OCI-LY1 (cell line): Measurements from ENCODE around the gene TEX53.

Source experiments
- H2AFZ ChIP-seq: fragments of 200-600 bp; sonication (generic), shearing (Covaris generic); 2 replicates; pipeline ENCODE4 v1.6.0; 2014; ENCODE audit warnings: antibody characterized with exemption, mild to moderate bottlenecking, low read length
- H3F3A ChIP-seq: fragments of 200-600 bp; sonication (generic), shearing (Covaris generic); 2 replicates; pipeline ENCODE4 v1.6.0; 2014; ENCODE audit warnings: mild to moderate bottlenecking, antibody characterized with exemption, low read length, moderate library complexity; ENCODE audit not compliant: insufficient read depth
- H3K27ac ChIP-seq: fragments of 200-600 bp; sonication (generic); 2 replicates; pipeline ENCODE4 v1.5.1; 2014; ENCODE audit warnings: low read length, mixed run types, mild to moderate bottlenecking, low read depth; ENCODE audit not compliant: poor library complexity, severe bottlenecking
- H3K27me3 ChIP-seq: fragments of 200-600 bp; sonication (generic); 2 replicates; pipeline ENCODE4 v1.6.0; 2014; ENCODE audit warnings: antibody characterized with exemption, mild to moderate bottlenecking, low read length, moderate library complexity; ENCODE audit not compliant: insufficient read depth
- H3K36me3 ChIP-seq: fragments of 200-600 bp; sonication (generic); 2 replicates; pipeline ENCODE4 v1.6.1; 2014; ENCODE audit warnings: mild to moderate bottlenecking, antibody characterized with exemption, low read length, moderate library complexity, mixed read lengths; ENCODE audit not compliant: insufficient read depth
- H3K4me1 ChIP-seq: fragments of 200-600 bp; sonication (generic); 2 replicates; pipeline ENCODE4 v1.5.1; 2014; ENCODE audit warnings: mild to moderate bottlenecking, low read length, moderate library complexity; ENCODE audit not compliant: insufficient read depth, severe bottlenecking
- H3K4me2 ChIP-seq: fragments of 200-600 bp; sonication (generic), shearing (Covaris generic); 2 replicates; pipeline ENCODE4 v1.6.1; 2014; ENCODE audit warnings: low read length
- H3K4me3 ChIP-seq: fragments of 200-600 bp; sonication (generic); 2 replicates; pipeline ENCODE4 v1.5.1; 2014; ENCODE audit warnings: low read length, low read depth, mild to moderate bottlenecking, mixed read lengths; ENCODE audit not compliant: poor library complexity, severe bottlenecking
- H3K79me2 ChIP-seq: fragments of 200-600 bp; shearing (Covaris generic); 2 replicates; pipeline ENCODE4 v1.6.1; 2016; ENCODE audit warnings: mixed run types, low read length, mixed read lengths; ENCODE audit not compliant: insufficient read depth
- H3K9ac ChIP-seq: fragments of 200-600 bp; sonication (generic), shearing (Covaris generic); 2 replicates; pipeline ENCODE4 v1.6.1; 2014; ENCODE audit warnings: mild to moderate bottlenecking, low read length, mixed read lengths
- H3K9me2 ChIP-seq: fragments of 200-600 bp; sonication (generic), shearing (Covaris generic); 2 replicates; pipeline ENCODE4 v1.6.1; 2014; ENCODE audit warnings: low read depth, mild to moderate bottlenecking, low read length, mixed read lengths
- H3K9me3 ChIP-seq: fragments of 200-600 bp; shearing (Covaris generic); 2 replicates; pipeline ENCODE4 v1.6.1; 2014; ENCODE audit warnings: low read length, mixed read lengths
- H4K20me1 ChIP-seq: fragments of 200-600 bp; sonication (generic), shearing (Covaris generic); 2 replicates; pipeline ENCODE4 v1.6.0; 2016; ENCODE audit warnings: mild to moderate bottlenecking, low read length; ENCODE audit not compliant: insufficient read depth
- CTCF ChIP-seq: fragments of 200-600 bp; sonication (generic), shearing (Covaris generic); IDR thresholded peaks from 2 replicates; pipeline ENCODE4 v1.5.1; 2017; ENCODE audit warnings: mild to moderate bottlenecking, antibody characterized with exemption, low read length, moderate library complexity, mixed read lengths
- EZH2 ChIP-seq: fragments of 200-600 bp; sonication (generic), shearing (Covaris generic); IDR thresholded peaks from 2 replicates; pipeline ENCODE4 v1.8.0; 2017; ENCODE audit warnings: borderline replicate concordance, mixed run types, mild to moderate bottlenecking, antibody characterized with exemption, low read length, moderate library complexity, mixed read lengths

The TEX53 gene

GRCh38 chr9:114687034-114687433 lies 29.4 kb upstream of the TEX53 start:
- no peak overlapping the region for H3K4me3 ChIP-seq
- H3K9me2 ChIP-seq: no peaks in the 10 kb centered on the region
- no peak overlapping the region for H3K9ac ChIP-seq
- TF ChIP-seq CTCF: no peak
- no peak for TF ChIP-seq EZH2
- H3K4me1 ChIP-seq: no peaks in the 10 kb centered on the region
- H4K20me1 ChIP-seq: no peaks in the 10 kb centered on the region
- no peak overlapping the region for H2AFZ ChIP-seq
- no peak overlapping the region for H3K4me2 ChIP-seq
- no peaks in the 10 kb centered on the region for H3K36me3 ChIP-seq
- no peaks in the 10 kb centered on the region for H3K79me2 ChIP-seq
- no peaks in the 10 kb centered on the region for H3K27me3 ChIP-seq
- no peaks in the 10 kb centered on the region for H3F3A ChIP-seq
- H3K9me3 ChIP-seq: no peaks in the 10 kb centered on the region
- no peak overlapping the region for H3K27ac ChIP-seq

- H3F3A ChIP-seq: no peaks in the 10 kb centered on the region
- no peak overlapping the region for H3K9ac ChIP-seq
- no peaks in the 10 kb centered on the region for H3K79me2 ChIP-seq
- no peaks in the 10 kb centered on the region for H3K27me3 ChIP-seq
- no peaks in the 10 kb centered on the region for H3K4me1 ChIP-seq
- H3K9me3 ChIP-seq: no peaks in the 10 kb centered on the region
- no peaks in the 10 kb centered on the region for H4K20me1 ChIP-seq
- TF ChIP-seq CTCF (no peak), EZH2 (no peak)
- no peak overlapping the region for H3K4me3 ChIP-seq
- H2AFZ ChIP-seq: no peak overlapping the region
- no peak overlapping the region for H3K27ac ChIP-seq
- no peaks in the 10 kb centered on the region for H3K36me3 ChIP-seq
- no peaks in the 10 kb centered on the region for H3K9me2 ChIP-seq
- no peak overlapping the region for H3K4me2 ChIP-seq
Measured at GRCh38 chr9:114685951-114686350, 28.3 kb upstream of the TEX53 start.

DNA sequence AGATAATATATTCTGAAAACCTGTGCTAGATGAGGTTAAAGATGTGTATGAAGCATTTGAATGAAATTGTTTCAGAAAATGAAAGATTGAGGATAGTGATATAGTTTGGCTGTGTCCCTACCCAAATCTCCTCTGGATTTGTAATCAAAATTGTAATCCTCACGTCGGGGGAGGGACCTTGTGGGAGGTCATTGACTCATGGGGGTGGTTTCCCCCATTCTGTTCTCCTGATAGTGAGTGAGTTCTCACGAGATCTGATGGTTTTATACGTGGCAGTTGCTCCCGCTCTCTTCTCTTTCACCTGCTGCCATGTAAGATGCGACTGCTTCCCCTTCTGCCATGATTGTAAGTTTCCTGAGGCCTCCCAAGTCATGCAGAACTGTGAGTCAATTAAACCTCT lies 26.4 kb upstream of the TEX53 start:
- Histone ChIP-seq H3F3A (no peaks in the 10 kb centered on the region), H3K4me2 (no peak overlapping the region), H3K9ac (no peak overlapping the region), H2AFZ (no peak overlapping the region), H3K9me3 (no peaks in the 10 kb centered on the region), H3K27me3 (no peaks in the 10 kb centered on the region), H3K36me3 (no peaks in the 10 kb centered on the region), H3K4me1 (no peaks in the 10 kb centered on the region), H3K79me2 (no peaks in the 10 kb centered on the region), H3K4me3 (no peak overlapping the region), H4K20me1 (no peaks in the 10 kb centered on the region), H3K9me2 (no peaks in the 10 kb centered on the region), H3K27ac (no peak overlapping the region)
- TF ChIP-seq EZH2 (no peak), CTCF (no peak)
